CD4-positive, alpha-beta T cell treated with Interleukin-15 for 1 hour (primary cell): ENCODE data around the gene SETD6.
"Not testable (repeated sequence)": the region's sequence is repeated elsewhere in the genome, so short reads cannot be mapped to it uniquely, and the experiment has no call there.

Experiments
- DNase-seq: peaks from one replicate; pipeline ENCODE4 v3.0.0-alpha.2; 2020

Gene SETD6

GRCh38 chr16:58541711-58542110 lies 26.4 kb downstream of the SETD6 start:
- no peak for DNase-seq

DNA sequence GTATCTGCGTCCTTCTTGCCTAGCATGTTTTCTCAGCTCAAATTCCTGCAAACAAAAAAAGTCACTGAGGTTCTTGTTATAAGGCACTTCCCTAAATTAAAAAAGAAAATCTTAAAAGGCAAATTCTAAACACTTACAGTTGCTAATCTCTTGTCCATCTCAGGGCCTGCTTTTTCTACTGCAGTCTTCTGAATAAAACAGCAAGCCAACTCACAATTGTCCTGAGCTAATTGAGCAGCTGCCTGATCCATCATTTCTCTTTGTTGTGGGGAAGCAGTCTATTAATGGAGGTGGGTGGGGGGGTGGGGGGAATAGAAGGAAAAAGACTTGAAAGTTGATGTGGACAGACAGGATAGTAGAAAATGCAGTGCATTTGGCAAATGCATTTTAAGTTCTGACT lies 27.0 kb downstream of the SETD6 start:
- no peak for DNase-seq

GRCh38 chr16:58543685-58544084 lies 28.4 kb downstream of the SETD6 start:
- no peak for DNase-seq

- DNase-seq = no peak
Measured at GRCh38 chr16:58548378-58548777, 33.1 kb downstream of the SETD6 start.

DNA sequence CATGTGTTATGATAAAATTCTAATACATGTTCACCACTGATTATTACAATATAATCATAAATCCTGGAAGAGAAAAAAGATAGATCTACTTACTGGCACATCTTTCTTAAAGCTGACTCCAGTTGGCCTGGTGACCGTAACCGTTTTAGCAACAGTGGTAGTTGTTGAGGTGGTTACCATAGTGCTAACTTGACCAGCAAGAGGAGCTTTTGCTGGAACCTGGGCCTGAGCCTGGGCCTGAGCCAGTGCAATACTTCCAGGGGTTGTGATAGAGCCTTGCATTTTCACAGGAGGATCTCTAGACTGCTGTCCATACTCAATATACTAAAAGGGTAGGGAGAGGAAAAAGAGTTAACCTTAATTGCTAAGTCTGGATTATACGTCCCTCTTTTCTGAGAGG lies 36.2 kb downstream of the SETD6 start:
- DNase-seq = no peak

- DNase-seq = no peak
Measured at GRCh38 chr16:58556678-58557077, 41.4 kb downstream of the SETD6 start.

DNA sequence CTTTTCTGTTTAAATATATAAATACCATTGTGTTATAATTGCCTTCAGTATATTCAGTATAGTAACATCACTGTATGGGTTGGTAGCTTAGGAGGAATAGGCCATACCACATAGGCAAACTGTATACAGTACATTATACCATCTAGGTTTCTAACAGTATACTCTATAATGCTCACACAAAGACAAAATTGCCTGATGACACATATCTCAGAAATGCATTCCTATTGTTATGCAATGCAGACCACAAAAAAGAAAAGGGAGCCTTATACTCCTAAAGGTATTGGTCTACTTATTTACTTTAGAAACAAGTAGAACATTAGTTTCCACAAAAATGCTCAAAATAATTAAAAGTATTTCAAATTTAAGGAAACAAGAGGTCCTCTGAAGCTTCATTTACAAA lies 47.9 kb downstream of the SETD6 start:
- DNase-seq = no peak

DNA sequence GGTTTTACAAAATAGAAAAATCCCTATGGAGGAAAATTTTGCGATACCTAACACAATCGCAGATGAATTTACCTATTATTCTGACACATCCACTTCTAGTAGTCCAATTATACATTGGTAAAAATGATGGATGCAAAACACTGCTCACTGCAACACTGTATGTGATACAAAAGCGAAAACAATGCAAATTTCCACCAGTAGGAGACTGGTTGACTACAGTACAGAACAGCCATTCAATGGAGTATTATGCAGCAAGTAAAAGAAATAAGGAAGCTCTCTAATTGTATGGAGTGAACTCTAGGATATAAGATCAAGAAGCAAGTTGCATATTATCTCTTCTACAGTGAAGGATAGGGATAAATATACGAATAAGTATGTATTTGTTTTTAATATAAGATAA lies 48.5 kb downstream of the SETD6 start:
- no peak for DNase-seq

- DNase-seq = not testable (repeated sequence)
Measured at GRCh38 chr16:58565697-58566096, 50.4 kb downstream of the SETD6 start.
